Mammary microvascular endothelial cell (primary cell): Measurements from ENCODE around the gene SCRT2. TPM values are rescaled to one million over a fixed set of nuclear protein-coding genes. Genes with fewer than 3 reads are reported as not detected.

Experiments used
- total RNA-seq: library from RNA; depleted of rRNA; stranded (reverse); fragments of >200 nt; gene quantifications from 2 replicates; pipeline ENCODE4 v1.2.3, GENCODE V29; 2015

The SCRT2 gene
- total RNA-seq = not detected in 2 replicates

GRCh38 chr20:675453-676314 is at the start of gene SCRT2:
TSS of gene SCRT2 (minus strand) at chr20:675802. CDS start at chr20:675601, 201 bp downstream.

GRCh38 chr20:653110-653589 is 22.5 kb downstream of the SCRT2 start, which contains the start of gene SRXN1:
TSS of gene SRXN1 (minus strand) at chr20:653200. CDS start at chr20:653185, 15 bp downstream.

Other genes starting within 250 kb of the SCRT2 start
- gene TBC1D20, start 213.3 kb downstream of the SCRT2 start, total RNA-seq = 23.3 and 28.2 TPM in 2 replicates
- 79.3 and 129 TPM in 2 replicates for gene CSNK2A1, start 132.0 kb downstream of the SCRT2 start, total RNA-seq
- gene TCF15, start 65.5 kb downstream of the SCRT2 start, total RNA-seq = 8.6 and 10.7 TPM in 2 replicates
- 68.0 and 69.1 TPM in 2 replicates for gene SRXN1, start 22.6 kb downstream of the SCRT2 start, total RNA-seq
- gene SLC52A3, start 92.7 kb upstream of the SCRT2 start, total RNA-seq = 0.59 and 0.80 TPM in 2 replicates
- gene FAM110A, start 157.9 kb upstream of the SCRT2 start, total RNA-seq = 1.6 and 4.0 TPM in 2 replicates
- not detected in 2 replicates for gene ANGPT4, start 240.5 kb upstream of the SCRT2 start, total RNA-seq